Pulmonary artery endothelial cell (primary cell): ENCODE results near the gene ANGPTL2. TPM values are rescaled to one million over a fixed set of nuclear protein-coding genes. Genes with fewer than 3 reads are reported as not detected.
"Not testable (repeated sequence)": the region's sequence is repeated elsewhere in the genome, so short reads cannot be mapped to it uniquely, and the experiment has no call there.

Experiments
- DNase-seq: peaks from one replicate; pipeline ENCODE4 v3.0.0-alpha.2; 2011; ENCODE audit warnings: low read depth, low spot score
- total RNA-seq: library from RNA; depleted of rRNA; stranded (reverse); fragments of >200 nt; gene quantifications from 2 replicates; pipeline ENCODE4 v1.2.3, GENCODE V29; 2014

Gene ANGPTL2
- total RNA-seq, 1 donor from 2014 or later, result 17.8 TPM

GRCh38 chr9:127155314-127155960 lies 33.0 kb upstream of the ANGPTL2 start:
- DNase-seq, result no peak

DNA sequence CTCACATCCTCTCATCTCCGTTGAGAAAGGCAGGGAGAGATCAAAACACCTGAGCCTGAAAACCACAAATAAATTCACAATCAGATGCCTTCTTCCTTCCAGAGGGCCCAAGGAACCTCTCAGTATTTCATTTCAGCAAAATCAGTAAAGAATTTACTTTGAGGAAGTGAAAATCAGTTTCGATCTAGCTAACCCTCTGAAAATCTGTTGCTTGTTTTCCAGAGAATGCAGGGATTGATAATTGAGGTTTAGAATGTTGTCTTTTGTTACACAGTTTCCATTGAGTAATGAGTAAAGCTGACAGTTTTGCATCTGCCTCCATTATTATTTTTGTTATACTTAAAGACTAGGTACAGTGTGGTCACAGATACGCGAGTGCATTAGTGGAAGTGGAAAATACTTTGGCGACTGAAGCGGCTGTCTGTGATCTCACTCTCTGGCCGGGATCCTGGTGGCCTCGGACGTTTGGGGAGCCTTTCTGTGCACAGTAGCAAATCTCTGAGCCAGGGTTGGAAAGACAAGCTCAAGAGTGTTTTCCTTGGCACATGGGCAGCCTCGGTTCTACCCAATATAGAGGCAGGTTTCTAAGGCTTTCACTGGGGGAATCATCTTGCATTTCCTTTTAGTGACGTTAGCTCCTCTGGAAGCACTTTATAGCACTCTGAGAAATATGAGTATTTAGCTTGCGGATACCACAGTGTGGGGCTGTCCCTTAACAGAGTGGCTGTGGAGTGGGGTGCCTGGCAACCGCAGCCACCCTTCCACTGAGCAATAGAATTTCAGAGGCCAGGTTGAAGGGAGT lies 32.2 kb upstream of the ANGPTL2 start:
- DNase-seq, result peak; percentile 27

DNA sequence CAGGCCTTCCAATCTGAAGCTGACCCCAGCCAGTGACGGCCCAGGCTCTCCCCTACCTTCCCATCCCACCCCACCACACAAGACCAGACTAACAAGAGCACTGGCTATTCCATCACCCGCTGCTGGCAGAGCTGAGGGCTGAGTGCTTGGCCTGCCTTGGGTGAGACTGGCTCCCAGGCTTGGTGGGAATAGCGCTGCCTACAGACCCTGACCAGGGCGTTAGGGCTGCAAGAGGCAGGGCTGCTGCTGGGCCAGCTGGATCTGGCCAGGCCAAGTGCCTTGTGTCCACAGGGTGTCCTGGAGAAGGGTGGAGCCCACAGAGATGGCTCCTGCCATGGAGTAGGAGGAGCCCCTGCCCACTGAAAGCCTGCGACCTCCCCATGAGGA lies 31.6 kb upstream of the ANGPTL2 start:
- DNase-seq, result no peak

DNA sequence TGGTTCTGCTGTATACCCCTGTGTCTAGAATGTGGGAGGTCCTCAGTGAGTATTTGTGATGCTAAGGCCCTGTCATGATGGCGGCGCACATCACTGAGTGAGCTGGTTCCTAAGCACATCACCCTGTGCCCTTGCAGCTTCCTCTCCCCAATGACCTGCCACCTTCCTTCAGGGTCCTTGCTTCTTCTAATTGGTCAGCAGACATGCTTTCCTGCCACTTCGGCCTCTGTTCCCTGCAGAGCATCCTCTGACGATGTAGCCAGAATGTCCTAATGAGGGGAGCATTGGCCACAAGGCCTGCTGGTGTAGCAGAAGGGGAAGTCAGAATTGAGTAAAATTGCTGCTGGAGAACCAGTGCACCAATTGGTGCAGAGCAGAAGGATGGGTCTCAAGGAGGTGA lies 31.1 kb upstream of the ANGPTL2 start:
- no peak for DNase-seq

GRCh38 chr9:127149463-127150390 lies 27.3 kb upstream of the ANGPTL2 start:
- no peak for DNase-seq

DNA sequence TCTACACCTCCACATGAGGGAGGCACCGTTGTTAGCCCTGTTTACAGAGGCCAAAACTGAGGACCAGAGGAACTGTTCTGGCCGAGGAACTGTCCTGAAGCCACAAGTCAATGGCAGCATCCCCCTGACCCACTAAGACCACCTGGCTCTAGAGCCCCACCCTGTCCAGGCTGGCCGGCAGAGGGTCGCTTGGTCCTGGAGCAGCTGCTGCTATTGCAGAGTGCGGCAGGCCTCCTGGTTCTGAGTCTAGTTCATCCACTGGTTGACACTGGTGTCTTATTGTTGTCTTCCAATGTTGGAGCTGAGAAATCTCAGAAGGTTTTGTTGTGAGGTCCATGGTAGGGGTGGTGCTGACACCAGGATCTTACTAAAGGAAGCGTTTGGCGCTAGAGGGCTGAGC lies 26.6 kb upstream of the ANGPTL2 start:
- no peak for DNase-seq

DNA sequence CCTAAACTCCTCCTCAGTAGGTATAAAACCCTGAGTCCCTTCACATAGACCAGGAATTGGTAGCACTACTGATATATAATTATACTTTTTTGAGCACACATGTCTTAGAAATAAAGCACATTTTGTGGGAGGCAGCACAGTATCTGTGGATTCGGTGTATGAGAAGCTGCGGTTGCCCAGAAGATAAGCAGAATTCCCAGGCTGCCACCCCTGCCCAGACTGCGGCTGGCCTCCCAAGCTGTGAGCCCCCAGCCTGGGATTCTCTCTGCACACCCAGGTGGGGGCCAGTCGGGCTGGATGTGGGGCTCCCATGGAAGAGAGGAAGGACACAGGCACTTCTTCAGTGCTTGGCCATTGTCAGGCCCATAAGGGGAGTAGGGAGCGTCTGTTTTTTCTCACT lies 25.6 kb upstream of the ANGPTL2 start:
- DNase-seq, result no peak

- no peak for DNase-seq
Observed at GRCh38 chr9:127147251-127147650, 24.8 kb upstream of the ANGPTL2 start.

DNA sequence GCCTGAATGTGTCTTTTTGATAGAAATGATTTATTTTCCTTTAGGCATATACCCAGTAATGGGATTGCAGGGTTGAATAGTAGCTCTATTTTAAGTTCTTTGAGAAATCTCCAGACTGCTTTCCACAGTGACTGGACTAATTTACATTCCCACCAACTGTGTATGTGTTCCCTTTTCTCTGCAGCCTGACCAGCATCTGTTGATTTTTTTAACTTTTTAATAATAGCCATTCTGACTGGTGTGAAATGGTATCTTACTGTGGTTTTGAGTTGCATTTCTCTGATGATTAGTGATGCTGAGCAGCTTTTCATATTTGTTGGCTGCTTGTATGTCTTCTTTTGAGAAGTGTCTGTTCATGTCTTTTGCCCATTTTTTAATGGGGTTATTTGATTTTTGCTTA lies 24.4 kb upstream of the ANGPTL2 start:
- not testable (repeated sequence) for DNase-seq

DNA sequence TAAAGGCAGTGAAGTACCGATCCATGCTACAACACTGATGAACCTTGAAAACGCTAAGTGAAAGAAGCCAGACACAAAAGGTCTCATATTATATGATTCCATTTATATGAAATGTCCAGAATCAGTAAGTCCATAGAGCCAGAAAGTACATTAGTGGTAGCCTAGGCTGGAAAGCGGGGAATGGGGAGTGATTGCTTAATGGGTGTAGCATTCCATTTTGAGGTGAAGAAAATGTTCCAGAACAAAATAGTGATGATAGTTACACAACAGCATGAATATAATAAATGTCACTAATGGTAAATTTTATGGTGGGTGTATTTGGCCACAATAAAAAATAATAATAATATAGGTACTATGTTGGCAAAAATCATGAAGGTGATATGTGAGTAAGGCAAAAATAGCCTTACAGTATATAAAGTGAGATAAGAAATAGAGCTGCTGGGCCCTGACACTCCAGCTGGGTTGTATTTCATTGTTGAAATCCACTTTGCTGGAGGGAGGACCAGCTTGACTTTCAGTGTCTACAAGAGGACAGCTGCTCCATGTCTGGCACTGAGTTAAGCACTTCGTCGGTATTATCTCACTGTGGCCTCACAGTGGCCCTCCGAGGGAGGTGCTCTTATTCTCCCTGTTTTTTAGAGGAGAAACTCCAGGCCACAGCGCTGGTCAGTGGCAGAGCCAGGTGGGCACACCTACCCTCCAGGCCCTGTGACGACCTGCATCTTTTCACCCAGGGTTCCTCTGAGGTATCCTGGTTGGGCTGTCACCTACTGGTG lies 22.4 kb upstream of the ANGPTL2 start:
- DNase-seq, result no peak

DNA sequence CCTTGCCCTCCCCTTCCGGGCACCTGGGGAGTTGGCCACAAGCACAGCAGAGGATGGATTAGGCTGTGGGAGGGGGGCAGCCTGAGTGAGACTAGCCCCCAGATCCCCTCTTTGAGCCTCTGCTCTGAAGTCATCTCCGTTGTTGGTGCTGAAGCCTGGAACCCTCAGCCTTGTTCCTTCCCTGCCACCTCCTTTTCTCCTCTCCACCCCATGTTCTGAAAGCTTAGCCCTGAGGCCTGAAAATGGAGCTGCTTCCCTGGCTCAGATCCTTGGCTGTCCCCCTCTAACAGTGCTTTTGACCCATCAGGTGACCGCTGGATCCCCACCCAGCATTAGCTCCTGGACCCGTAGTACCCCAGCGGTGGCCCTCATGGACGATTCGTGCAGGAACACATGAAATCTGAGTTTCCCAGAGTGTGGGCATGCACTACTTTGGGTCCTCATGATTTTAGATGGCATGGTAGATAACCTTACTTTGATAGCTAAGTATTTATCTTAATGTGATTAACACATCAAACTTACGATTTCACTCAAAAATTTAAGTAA lies 21.6 kb upstream of the ANGPTL2 start:
- DNase-seq, result no peak

DNA sequence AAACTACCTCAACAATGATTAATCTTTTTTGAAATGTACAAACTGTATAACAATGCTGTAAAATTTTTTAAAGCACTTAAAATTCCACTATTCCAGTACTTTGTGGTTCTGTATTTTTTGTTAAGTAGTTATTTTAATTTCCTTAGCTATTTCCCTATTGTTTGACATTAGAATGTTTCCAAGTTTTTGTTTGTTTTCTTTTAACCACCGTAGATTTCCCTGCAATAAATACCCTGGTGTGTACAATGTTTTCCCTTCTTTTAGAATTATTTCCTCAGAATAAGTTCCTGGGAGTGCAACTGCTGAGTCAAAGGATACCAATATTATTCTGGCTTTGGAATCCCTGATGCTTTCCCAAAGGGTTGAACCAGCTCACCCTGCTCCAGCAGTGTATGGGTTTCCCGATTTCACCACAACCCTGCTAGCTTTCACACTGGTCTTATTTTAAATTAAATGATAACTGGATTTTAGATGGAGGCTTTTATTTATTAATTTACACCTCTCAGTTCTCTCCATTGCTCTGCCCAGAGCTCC lies 20.6 kb upstream of the ANGPTL2 start:
- no peak for DNase-seq

DNA sequence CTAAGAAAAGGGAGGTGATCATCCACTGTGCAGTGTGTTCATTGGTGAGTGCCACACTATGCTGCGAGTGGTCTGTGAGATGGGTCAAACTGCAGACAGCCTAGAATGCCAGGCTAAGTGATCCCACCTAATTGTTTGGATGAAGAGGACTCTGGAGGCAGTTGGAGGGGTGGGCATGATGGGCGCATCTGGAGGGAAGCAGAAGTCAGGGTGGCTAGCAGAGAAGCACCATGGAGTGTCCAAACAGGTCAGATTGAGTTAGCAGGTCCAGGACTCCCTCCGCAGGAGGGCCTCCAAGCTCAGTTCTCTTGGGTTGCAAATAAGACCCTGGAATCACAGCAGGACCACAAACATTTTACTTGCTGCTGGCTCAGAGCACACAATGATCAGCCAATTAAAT lies 19.9 kb upstream of the ANGPTL2 start:
- DNase-seq, result no peak

GRCh38 chr9:127140842-127141675 lies 18.6 kb upstream of the ANGPTL2 start:
- DNase-seq, result no peak

DNA sequence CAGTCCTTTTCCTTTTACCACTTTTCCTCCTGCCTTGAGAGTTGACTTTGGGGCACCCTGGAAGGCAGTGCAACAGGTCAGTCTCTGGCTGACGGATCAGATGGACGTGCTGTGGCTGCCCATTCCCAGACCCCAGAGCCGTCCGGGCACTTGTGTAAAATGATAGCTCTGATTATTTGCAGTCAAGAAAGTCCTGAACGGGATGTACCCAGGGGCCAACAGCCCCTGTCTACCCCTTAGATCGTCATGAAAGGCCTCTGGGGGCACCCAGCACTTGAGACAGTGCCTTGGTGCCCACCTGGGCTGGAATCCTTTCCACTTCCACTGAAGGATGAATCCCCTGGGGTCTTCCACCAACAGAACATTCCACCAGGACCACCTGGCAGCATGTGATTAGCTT lies 17.7 kb upstream of the ANGPTL2 start:
- no peak for DNase-seq

DNA sequence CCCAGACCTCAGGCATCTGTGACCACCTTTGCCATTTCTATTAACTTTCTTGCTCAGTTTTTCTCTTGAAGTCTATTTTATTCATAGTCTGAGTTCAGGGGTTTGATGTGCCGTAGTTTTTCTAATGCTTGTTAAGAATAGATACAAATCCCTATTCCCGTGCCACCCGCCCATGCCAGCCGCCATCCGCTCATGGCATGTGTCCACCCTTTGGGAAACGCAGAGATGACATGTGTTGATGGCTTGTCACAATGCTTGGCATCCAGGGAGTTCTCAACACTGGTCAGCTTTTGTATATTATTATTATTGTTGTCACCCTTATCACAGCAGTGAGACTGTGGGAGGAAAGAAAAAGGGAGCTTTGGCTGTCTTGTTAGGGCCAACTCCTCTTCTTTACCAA lies 17.3 kb upstream of the ANGPTL2 start:
- no peak for DNase-seq

GRCh38 chr9:127139071-127139731 lies 16.8 kb upstream of the ANGPTL2 start:
- no peak for DNase-seq

- DNase-seq, result no peak
Observed at GRCh38 chr9:127138444-127138843, 16.0 kb upstream of the ANGPTL2 start.

DNA sequence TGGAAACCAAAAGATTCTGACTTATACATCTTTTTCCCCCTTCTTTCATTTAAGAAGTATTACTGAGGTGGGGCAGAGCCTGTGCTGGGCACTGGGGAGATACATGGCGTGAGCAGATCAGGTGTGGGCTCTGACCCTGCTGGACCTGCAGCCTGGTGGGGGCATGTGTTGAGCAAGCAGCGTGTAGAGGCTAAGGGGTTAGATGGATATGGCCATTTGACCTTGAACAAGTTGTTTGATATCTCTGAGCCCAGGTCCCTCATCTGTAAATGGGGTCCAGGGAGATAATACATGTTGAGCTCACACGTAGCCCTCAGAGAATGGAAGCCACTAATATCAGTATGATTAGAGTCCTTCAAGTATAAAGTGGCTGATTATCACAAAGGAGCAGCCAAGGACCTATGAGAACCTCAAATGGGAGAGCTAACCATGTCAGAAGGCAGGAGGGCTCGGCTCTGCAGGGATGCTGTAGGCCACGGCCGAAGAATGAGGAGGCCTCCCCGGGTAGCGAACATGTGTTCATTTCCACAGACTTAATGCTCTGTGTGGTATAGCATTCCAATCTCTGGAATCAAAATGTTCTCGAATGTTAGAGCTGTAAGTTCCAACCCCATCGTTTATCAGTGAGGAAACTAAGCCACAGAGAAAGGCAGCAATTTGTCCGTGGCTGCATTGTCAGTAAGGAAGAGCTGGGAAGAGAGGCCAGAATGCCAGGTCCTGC lies 15.4 kb upstream of the ANGPTL2 start:
- DNase-seq, result no peak
